MCF 10A (cell line): ENCODE measurements around the gene TRPV2. TPM values are rescaled to one million over a fixed set of nuclear protein-coding genes. Genes with fewer than 3 reads are reported as not detected.
"Not testable (repeated sequence)": the region's sequence is repeated elsewhere in the genome, so short reads cannot be mapped to it uniquely, and the experiment has no call there.

Experiments used
- BruUV-seq: library from RNA; stranded (reverse); fragments of 400-500 nt; replicated peaks from 2 replicates; lab custom pipeline; 2021; lab: Mats Ljungman, UMichigan
- CTCF ChIA-PET: fragments of 300-600 bp; sonication (Branson Sonifier 250); formaldehyde crosslinking; extraction: SDS; loops from one replicate; lab custom pipeline; 2021; ENCODE audit warnings: antibody characterized with exemption, inconsistent platforms; lab: Yijun Ruan, JAX
- POLR2A ChIA-PET: fragments of 300-600, 350-650 bp; sonication (Branson Sonifier 250); formaldehyde crosslinking; extraction: SDS; loops from one replicate; lab custom pipeline; 2020; ENCODE audit warnings: antibody characterized with exemption, inconsistent platforms; lab: Yijun Ruan, JAX
- DNase-seq: peaks from one replicate; pipeline ENCODE4 v3.0.0-alpha.2; 2018; ENCODE audit not compliant: unreplicated experiment
- H3K27ac Mint-ChIP-seq: one replicate; pipeline ENCODE4 v1.8.0; 2022; ENCODE audit warnings: mild to moderate bottlenecking, low read depth, mixed read lengths; ENCODE audit not compliant: unreplicated experiment
- H3K27me3 Mint-ChIP-seq: one replicate; pipeline ENCODE4 v1.8.0; 2022; ENCODE audit warnings: mixed read lengths; ENCODE audit not compliant: insufficient read depth, unreplicated experiment
- H3K36me3 Mint-ChIP-seq: one replicate; pipeline ENCODE4 v1.8.0; 2022; ENCODE audit warnings: mild to moderate bottlenecking, moderate library complexity, mixed read lengths; ENCODE audit not compliant: insufficient read depth, unreplicated experiment
- H3K4me1 Mint-ChIP-seq: one replicate; pipeline ENCODE4 v1.8.0; 2022; ENCODE audit warnings: mixed read lengths; ENCODE audit not compliant: insufficient read depth, unreplicated experiment
- H3K4me3 Mint-ChIP-seq: one replicate; pipeline ENCODE4 v1.8.0; 2022; ENCODE audit warnings: mild to moderate bottlenecking, moderate library complexity, mixed read lengths; ENCODE audit not compliant: unreplicated experiment
- H3K9me3 Mint-ChIP-seq: one replicate; pipeline ENCODE4 v1.8.0; 2022; ENCODE audit warnings: mixed read lengths; ENCODE audit not compliant: unreplicated experiment
- intact Hi-C: fragments of 100-400 bp; cut with micrococcal nuclease; formaldehyde crosslinking; loops from 2 replicates; pipeline ENCODE4 v1.14.1; 2022
- total RNA-seq: library from RNA; stranded (reverse); gene quantifications from 2 replicates; pipeline ENCODE4 v1.2.3, GENCODE V29; 2022
- TF ChIP-seq, protein P1 (sequence below): fragments of 200-600 bp; IDR thresholded peaks from one replicate; pipeline ENCODE4 v1.8.0; 2022; ENCODE audit warnings: antibody characterized with exemption, mild to moderate bottlenecking; ENCODE audit not compliant: unreplicated experiment

Gene TRPV2
- total RNA-seq, 1 experiment from 2014 or later, result not detected

DNA sequence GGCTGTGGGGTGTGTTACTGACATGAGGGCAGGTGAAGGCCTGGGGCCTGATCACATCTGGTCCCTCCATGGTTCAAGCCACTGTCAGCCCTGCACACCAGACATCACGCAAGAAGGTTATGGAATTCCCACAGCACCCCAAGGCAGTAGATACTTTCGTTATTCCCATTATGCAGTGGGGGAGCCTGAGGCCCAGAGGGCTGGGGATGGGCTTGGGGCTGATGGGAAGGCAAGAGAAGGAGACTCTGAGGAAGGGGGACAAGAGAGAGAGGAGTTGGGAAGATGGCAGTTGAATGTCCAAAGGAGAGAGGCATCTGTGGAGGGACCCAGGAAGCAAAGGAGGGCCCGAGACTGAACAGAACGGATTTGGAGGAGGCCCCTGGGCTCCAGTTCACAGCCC, 34.7 kb downstream of the TRPV2 start:
- ChIA-PET POLR2A (interaction anchor here (0.6 to 1.1 kb wide), 5 partner anchors 10 to 78 kb away, joined by 3 to 4 read pairs (median 4); no protein-coding TSS in a partner anchor), CTCF (interaction anchor here (1.3 to 6.3 kb wide), 4 partner anchors 9 to 145 kb away, joined by 4 to 173 read pairs (median 32); no protein-coding TSS in a partner anchor)
- TF ChIP-seq, protein P1, sequence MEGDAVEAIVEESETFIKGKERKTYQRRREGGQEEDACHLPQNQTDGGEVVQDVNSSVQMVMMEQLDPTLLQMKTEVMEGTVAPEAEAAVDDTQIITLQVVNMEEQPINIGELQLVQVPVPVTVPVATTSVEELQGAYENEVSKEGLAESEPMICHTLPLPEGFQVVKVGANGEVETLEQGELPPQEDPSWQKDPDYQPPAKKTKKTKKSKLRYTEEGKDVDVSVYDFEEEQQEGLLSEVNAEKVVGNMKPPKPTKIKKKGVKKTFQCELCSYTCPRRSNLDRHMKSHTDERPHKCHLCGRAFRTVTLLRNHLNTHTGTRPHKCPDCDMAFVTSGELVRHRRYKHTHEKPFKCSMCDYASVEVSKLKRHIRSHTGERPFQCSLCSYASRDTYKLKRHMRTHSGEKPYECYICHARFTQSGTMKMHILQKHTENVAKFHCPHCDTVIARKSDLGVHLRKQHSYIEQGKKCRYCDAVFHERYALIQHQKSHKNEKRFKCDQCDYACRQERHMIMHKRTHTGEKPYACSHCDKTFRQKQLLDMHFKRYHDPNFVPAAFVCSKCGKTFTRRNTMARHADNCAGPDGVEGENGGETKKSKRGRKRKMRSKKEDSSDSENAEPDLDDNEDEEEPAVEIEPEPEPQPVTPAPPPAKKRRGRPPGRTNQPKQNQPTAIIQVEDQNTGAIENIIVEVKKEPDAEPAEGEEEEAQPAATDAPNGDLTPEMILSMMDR, result no peak
- peak overlapping the region; percentile 36 for H3K27ac Mint-ChIP-seq
- no peaks in the 10 kb centered on the region for H3K4me1 Mint-ChIP-seq
- no peaks in the 10 kb centered on the region for H3K9me3 Mint-ChIP-seq
- no peak for DNase-seq
- no peak overlapping the region for H3K4me3 Mint-ChIP-seq
- peaks cover 70% of the 10 kb centered on the region for H3K36me3 Mint-ChIP-seq
- intact Hi-C loops, result no loop called here
- no peaks in the 10 kb centered on the region for H3K27me3 Mint-ChIP-seq
- BruUV-seq, result no TSS peak

DNA sequence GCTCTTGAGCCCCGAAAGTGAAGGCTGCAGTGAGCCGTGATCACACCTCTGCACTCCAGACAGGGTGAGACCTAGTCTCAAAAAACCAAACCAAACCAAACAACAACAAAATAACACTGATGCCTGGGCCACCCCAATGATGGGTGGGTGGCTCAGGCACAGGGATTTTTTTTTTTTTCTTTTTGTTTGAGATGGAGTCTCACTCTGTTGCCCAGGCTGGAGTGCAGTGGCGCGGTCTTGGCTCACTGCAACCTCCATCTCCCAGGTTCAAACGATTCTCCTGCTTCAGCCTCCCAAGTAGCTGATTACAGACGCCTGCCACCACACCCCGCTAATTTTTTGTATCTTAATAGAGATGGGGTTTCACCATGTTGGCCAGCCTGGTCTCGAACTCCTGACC, 36.9 kb downstream of the TRPV2 start:
- intact Hi-C loops, result loop anchor here (2.0 kb wide), 1 partner anchor 137 kb away; no protein-coding TSS in a partner anchor
- H3K9me3 Mint-ChIP-seq, H3K27ac Mint-ChIP-seq, H3K4me1 Mint-ChIP-seq, H3K4me3 Mint-ChIP-seq, BruUV-seq, DNase-seq, H3K27me3 Mint-ChIP-seq: not testable (repeated sequence)
- ChIA-PET POLR2A (interaction anchor here (0.7 to 4.7 kb wide), 6 partner anchors 11 to 126 kb away, joined by 3 to 28 read pairs (median 6); no protein-coding TSS in a partner anchor), CTCF (interaction anchor here (0.6 to 6.3 kb wide), 15 partner anchors 11 to 1552 kb away, joined by 3 to 173 read pairs (median 3); partner anchors contain the start of gene TRPV2)
- H3K36me3 Mint-ChIP-seq, result peaks cover 60% of the 10 kb centered on the region

- Mint-ChIP-seq H3K36me3 (peaks cover 48% of the 10 kb centered on the region), H3K9me3 (no peaks in the 10 kb centered on the region), H3K4me1 (no peaks in the 10 kb centered on the region), H3K27me3 (no peaks in the 10 kb centered on the region), H3K27ac (no peak overlapping the region), H3K4me3 (no peak overlapping the region)
- intact Hi-C loops, result loop anchor here (1.0 to 2.0 kb wide), 2 partner anchors 68 to 135 kb away; no protein-coding TSS in a partner anchor
- POLR2A ChIA-PET, result interaction anchor here (0.6 to 4.7 kb wide), 4 partner anchors 12 to 68 kb away, joined by 3 to 28 read pairs (median 6); no protein-coding TSS in a partner anchor
- BruUV-seq, result no TSS peak
- TF ChIP-seq, protein P1, result no peak
- CTCF ChIA-PET, result interaction anchor here (0.5 to 6.3 kb wide), 22 partner anchors 8 to 136 kb away, joined by 3 to 173 read pairs (median 5); no protein-coding TSS in a partner anchor
- DNase-seq, result no peak
Observed at GRCh38 chr17:16453493-16453851, 38.1 kb downstream of the TRPV2 start.

DNA sequence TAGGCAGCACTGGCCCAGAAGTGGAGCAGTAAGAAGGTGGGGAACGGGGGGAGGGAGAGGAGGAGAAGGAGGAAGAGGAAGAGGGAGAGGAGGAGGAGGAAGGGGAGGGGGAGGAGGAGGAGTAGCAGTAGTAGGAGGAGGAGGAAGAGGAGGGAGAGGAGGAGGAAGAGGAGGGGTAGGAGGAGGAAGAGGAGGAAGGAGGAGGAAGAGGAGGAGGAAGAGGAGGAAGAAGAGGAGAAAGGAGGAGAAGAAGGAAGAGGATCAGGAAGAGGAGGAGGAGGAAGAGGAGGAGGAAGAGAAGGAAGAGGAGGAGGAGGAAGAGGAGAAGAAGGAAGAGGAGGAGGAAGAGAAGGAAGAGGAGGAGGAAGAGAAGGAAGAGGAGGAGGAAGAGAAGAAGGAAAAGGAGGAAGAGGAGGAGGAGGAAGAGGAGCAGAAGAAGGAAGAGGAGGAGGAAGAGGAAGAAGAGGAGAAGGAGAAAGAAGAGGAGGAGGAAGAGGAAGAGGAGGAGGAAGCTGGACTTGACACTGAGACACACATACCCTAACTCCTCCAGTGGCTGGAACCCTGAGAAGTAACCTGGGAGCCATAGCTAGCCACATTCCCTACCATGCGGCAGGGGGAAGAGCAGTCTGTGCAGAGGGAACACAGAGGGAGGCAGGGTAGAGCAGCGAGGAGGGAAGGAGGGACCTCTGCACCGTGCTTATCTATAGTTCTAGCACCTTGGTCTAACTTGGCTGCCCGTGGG, 40.8 kb downstream of the TRPV2 start:
- ChIA-PET POLR2A (no interaction called here), CTCF (interaction anchor here (0.6 to 6.3 kb wide), 2 partner anchors 64 to 72 kb away, joined by 3 to 173 read pairs; no protein-coding TSS in a partner anchor)
- H3K4me1 Mint-ChIP-seq, result peaks cover 7% of the 10 kb centered on the region
- no peak overlapping the region for H3K27ac Mint-ChIP-seq
- no peaks in the 10 kb centered on the region for H3K9me3 Mint-ChIP-seq
- H3K27me3 Mint-ChIP-seq, result no peaks in the 10 kb centered on the region
- H3K36me3 Mint-ChIP-seq, result peaks cover 27% of the 10 kb centered on the region
- DNase-seq, result no peak
- BruUV-seq, result no TSS peak
- intact Hi-C loops, result no loop called here
- H3K4me3 Mint-ChIP-seq, result no peak overlapping the region
- TF ChIP-seq, protein P1, result no peak
